Heart left ventricle (tissue), 13 donors: ENCODE data around the gene C4BPA.

Experiments used
- POLR2A ChIP-seq, 2 donors: fragments of 450-650 bp; IDR thresholded peaks; one replicate each; pipeline ENCODE4 v1.6.1; 2017; ENCODE audit warnings: antibody characterized with exemption in 2 of 2, mild to moderate bottlenecking in 2 of 2, moderate library complexity in 2 of 2
- TF ChIP-seq, protein P1 (sequence below), 12 donors: fragments of 200-600 bp; sonication (generic) in 4 of 12; IDR thresholded peaks; one replicate each; pipeline versions ENCODE4 v1.5.0 to v1.8.0; 2018 to 2022; ENCODE audit warnings: antibody characterized with exemption in 12 of 12, mild to moderate bottlenecking in 5 of 12
- donor health status: ischemic (EF 13 %, LVEDD 7.1; RV severe dilation, severe dysfunction).
- donor health status: DM: no; HTN: yes; CAD: no.
- donor health status: DM: no; HTN: no; CAD: no.
- donor health status: ischemic (EF 25% LVEDD 6.9; RV normal size, moderate dysfunction).
- donor health status: ischemic (EF 25% LVEDD 5.7; RV mildly dilated, moderate dysfunction).
- donor health status: ischemic (EF 35%, LVEDD 5.7; RV mildly dilated, moderate dysfunction).
- donor health status: nonischemic (EF 11% LVEDD 7.7; RV severe dilation, severe dysfunction).
- donor health status: DM: yes; HTN: yes; CAD: no.
- donor health status: PGD.
- donor health status: ischemic (EF 29% LVEDD 5.4; RV normal size, mild dysfunction).
- donor health status: nonischemic (EF 23%, LVEDD 6.1; RV moderate dilation, normal function).

DNA sequence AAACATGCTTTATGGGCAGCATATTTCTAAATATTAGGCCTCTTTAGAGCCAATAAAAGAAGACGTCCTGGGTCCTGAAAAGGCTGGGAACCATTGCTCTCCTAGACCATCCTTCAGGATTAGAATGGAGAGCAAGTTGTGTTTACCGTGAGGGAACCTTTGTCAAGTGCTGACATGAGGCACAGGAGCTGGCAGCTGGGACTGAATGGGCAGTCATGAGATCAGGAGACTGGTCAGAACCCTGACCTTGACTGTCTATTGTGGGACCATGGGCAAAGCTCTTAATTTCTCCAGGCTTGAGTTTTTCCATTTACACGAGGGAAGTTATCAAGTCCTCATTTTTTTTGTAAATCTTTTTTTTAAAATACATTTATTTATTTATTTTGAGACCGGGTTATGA lies 45.8 kb upstream of the C4BPA start:
- TF ChIP-seq, protein P1, sequence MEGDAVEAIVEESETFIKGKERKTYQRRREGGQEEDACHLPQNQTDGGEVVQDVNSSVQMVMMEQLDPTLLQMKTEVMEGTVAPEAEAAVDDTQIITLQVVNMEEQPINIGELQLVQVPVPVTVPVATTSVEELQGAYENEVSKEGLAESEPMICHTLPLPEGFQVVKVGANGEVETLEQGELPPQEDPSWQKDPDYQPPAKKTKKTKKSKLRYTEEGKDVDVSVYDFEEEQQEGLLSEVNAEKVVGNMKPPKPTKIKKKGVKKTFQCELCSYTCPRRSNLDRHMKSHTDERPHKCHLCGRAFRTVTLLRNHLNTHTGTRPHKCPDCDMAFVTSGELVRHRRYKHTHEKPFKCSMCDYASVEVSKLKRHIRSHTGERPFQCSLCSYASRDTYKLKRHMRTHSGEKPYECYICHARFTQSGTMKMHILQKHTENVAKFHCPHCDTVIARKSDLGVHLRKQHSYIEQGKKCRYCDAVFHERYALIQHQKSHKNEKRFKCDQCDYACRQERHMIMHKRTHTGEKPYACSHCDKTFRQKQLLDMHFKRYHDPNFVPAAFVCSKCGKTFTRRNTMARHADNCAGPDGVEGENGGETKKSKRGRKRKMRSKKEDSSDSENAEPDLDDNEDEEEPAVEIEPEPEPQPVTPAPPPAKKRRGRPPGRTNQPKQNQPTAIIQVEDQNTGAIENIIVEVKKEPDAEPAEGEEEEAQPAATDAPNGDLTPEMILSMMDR (IDR thresholded peaks at IDR 0.05): no peak
- no peak for TF ChIP-seq POLR2A (IDR thresholded peaks at IDR 0.05)
